Measurements from ENCODE around the gene ERVH48-1.

ERVH48-1 gene

GRCh38 chr21:42942244-42942643 is 16.8 kb upstream of the ERVH48-1 start:
- ChIA-PET CTCF (no interaction called here), POLR2A (no interaction called here)
- Histone ChIP-seq H3K4me1 (ENCODE audit: control insufficient read depth, insufficient read depth, low read length) (no peaks in the 10 kb centered on the region), H3K36me3 (ENCODE audit: control insufficient read depth in 2 of 2, insufficient read depth in 1 of 2, low read length in 2 of 2) (no peaks in the 10 kb centered on the region), H3K27ac (ENCODE audit: extremely low read depth, low read depth, low read length) (no peak overlapping the region), H3K9me3 (ENCODE audit: control insufficient read depth, insufficient read depth, low read depth, low read length) (no peaks in the 10 kb centered on the region), H3K4me3 (ENCODE audit: low read depth, low read length) (no peak overlapping the region)
- TF ChIP-seq ZNF529 (tag by site-specific recombination; IDR thresholded peaks at IDR 0.05; ENCODE audit: insufficient replicate concordance) (no peak), ZBTB21 (tag by site-specific recombination; IDR thresholded peaks at IDR 0.05) (no peak)

- Histone ChIP-seq H3K9me3 (ENCODE audit: control insufficient read depth, insufficient read depth, low read depth, low read length) (no peaks in the 10 kb centered on the region), H3K4me3 (ENCODE audit: low read depth, low read length) (no peak overlapping the region), H3K36me3 (ENCODE audit: control insufficient read depth in 2 of 2, insufficient read depth in 1 of 2, low read length in 2 of 2) (no peaks in the 10 kb centered on the region), H3K27ac (ENCODE audit: extremely low read depth, low read depth, low read length) (no peak overlapping the region), H3K4me1 (ENCODE audit: control insufficient read depth, insufficient read depth, low read length) (no peaks in the 10 kb centered on the region)
- CTCF ChIA-PET, result no interaction called here
- TF ChIP-seq GLI2 (tag by site-specific recombination; IDR thresholded peaks at IDR 0.05; ENCODE audit: borderline replicate concordance, low read depth) (no peak), PRDM10 (tag by site-specific recombination; IDR thresholded peaks at IDR 0.05) (no peak), ZBTB20 (tag by site-specific recombination; IDR thresholded peaks at IDR 0.05) (no peak), ZFP69B (tag by site-specific recombination; IDR thresholded peaks at IDR 0.05) (no peak), SETDB1 (IDR thresholded peaks at IDR 0.05; ENCODE audit: insufficient read length, low read length) (no peak), ZNF585B (tag by site-specific recombination; IDR thresholded peaks at IDR 0.05) (no peak), ZNF221 (tag by site-specific recombination; IDR thresholded peaks at IDR 0.05; ENCODE audit: borderline replicate concordance) (no peak), PATZ1 (tag by site-specific recombination; IDR thresholded peaks at IDR 0.05) (no peak), OSR2 (tag by site-specific recombination; IDR thresholded peaks at IDR 0.05) (no peak), ZNF362 (tag by site-specific recombination; IDR thresholded peaks at IDR 0.05) (no peak), ZNF549 (tag by site-specific recombination; IDR thresholded peaks at IDR 0.05) (no peak), ZNF664 (tag by site-specific recombination; IDR thresholded peaks at IDR 0.05) (no peak), ZNF239 (tag by site-specific recombination; IDR thresholded peaks at IDR 0.05) (no peak), GLIS2 (tag by site-specific recombination; IDR thresholded peaks at IDR 0.05) (no peak), ZNF140 (tag by site-specific recombination; IDR thresholded peaks at IDR 0.05) (no peak), ZNF600 (tag by site-specific recombination; IDR thresholded peaks at IDR 0.05) (no peak), ZFP41 (tag by site-specific recombination; IDR thresholded peaks at IDR 0.05; ENCODE audit: borderline replicate concordance) (no peak), GFI1B (tag by site-specific recombination; IDR thresholded peaks at IDR 0.05) (no peak)
- POLR2A ChIA-PET, result no interaction called here
Measured at GRCh38 chr21:42941696-42942085, 16.3 kb upstream of the ERVH48-1 start.

Measured in HEK293 (cell line).